Measurements from ENCODE around the gene CA10.

DNA sequence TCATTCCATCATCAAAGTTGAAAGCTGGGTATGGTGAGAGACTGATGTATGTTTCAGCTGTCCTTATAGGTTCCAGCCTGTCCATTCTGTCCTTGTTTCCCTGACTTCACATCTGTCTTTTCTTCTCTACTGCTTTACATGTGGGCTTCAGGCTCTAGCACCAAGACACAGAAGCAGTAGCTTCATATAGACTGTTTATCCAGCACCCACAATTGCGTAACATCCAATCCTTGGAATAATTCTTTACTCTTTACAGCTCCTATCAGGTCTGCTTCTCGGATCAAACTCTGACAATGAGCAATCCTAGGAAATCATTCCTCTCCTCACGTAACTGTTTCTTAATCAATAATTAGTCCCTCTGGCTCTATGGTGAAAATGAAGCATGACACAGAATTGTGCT lies 158.9 kb downstream of the CA10 start:
- no peak for TF ChIP-seq CTCF (IDR thresholded peaks at IDR 0.05)
- TF ChIP-seq POLR2A (IDR thresholded peaks at IDR 0.05) = no peak
- TF ChIP-seq EP300 (IDR thresholded peaks at IDR 0.05) = no peak

Data from gastroesophageal sphincter (tissue), 3 donors.